Measurements from ENCODE around the gene SMIM22.

SMIM22 gene

DNA sequence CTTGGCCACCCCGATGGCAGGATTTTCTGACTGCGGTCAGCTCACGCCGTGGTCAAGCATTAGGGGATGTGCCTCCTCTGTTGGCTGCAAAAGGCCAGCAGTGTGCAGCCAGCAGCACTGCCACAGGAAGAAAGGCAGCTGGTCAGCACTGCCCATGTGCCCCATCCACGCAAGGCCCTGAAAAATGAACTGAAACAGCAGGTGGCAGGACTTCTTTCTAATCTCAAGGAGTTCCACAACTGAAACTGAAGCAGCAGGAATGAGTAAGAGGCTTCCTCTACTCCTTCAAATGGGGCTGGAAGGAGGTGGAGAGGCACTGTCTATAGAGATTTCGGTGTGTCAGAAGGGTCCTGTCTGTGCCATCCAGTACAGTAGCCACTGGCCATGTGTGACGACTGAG, 31.4 kb upstream of the SMIM22 start:
- TF ChIP-seq GATA3 (IDR thresholded peaks at IDR 0.05; ENCODE audit: low read depth, low read length) (no peak), GATA2 (IDR thresholded peaks at IDR 0.05; ENCODE audit: low read depth, low read length) (no peak)

DNA sequence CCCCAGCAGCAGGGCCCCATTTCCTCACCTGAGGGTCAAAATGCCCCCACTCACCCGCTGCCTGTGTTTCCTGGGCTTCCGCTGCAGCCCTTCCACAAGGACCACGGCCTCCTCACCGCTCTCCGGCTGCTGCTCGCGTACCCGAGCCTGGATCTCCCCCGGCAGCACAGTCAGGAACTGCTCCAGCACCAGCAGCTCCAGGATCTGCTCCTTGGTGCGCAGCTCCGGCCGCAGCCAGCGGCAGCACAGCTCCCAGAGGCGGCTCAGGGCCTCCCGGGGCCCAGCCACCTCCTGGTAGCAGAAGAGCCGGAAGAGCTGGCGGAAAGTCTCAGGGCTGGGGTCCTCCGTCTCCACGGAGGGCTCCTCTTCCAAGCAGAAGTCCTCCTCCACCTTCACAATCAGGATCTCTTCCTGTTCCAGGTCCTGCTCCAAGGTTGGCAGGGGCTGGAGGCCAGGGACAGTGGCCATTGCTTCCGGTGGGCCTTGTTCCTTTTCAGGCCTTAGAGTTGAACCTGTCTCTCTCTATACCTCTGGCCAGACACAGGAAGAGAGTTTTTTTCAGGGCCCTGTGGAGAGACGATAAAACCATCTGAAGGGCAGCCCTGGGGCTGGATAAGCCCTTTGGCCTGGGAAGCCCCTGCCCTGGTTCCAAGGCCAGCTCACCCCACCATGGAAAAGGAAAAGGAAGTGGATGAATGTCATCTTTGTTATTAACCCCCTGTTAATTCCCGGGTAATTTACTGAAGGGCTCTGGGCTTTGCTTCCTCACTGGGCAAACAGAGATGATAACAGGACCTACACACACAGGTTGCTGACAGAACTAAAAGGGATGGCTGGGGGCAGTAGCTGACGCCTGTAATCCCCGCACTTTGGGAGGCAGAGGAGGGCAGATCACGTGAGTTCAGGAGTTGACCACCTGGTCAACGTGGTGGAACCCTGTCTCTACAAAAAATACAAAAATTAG, 29.4 kb upstream of the SMIM22 start:
- TF ChIP-seq GATA3 (IDR thresholded peaks at IDR 0.05; ENCODE audit: low read depth, low read length) (no peak), GATA2 (IDR thresholded peaks at IDR 0.05; ENCODE audit: low read depth, low read length) (no peak)

DNA sequence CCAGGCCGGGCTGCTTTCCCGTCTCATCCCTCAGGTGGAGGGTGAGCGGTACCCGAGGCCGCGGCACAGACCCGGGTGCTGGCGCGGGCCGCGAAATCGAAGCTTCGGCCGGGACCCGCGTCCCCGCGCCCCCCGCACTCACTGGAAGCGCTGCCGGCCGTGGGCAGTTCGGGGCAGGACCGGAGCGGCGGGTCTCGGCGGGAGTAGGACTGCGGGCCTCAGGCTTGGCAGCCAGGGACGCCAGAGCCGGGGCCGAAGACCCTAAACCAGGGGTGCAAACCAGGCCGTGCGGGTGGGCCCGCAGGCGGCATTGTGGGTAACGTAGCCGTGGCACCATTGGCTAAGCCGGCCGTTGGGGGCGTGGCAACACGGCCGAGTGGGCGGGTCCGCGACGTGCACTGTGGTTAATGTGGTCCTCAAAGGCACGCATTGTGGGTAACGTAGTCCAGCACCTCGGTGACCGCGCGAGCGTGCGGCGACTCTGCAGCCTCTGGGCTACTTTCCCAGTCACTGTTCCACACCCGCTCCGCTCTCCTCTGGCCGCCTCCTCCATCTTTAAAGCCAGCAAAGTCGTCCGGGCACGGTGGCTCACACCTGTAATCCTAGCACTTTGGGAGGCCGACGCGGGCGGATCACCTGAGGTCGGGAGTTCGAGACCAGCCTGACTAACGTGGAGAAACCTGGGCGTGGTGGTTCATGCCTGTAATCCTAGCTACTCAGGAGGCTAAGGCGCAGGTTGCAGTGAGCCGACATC, 28.1 kb upstream of the SMIM22 start, which contains the start of gene ZNF500:
TSS of gene ZNF500 (minus strand) at position 288 of the 754 bp plus-strand sequence. CDS start 1,184 bp downstream, outside the sequence.
- TF ChIP-seq GATA3 (IDR thresholded peaks at IDR 0.05; ENCODE audit: low read depth, low read length) (no peak), GATA2 (IDR thresholded peaks at IDR 0.05; ENCODE audit: low read depth, low read length) (no peak)

DNA sequence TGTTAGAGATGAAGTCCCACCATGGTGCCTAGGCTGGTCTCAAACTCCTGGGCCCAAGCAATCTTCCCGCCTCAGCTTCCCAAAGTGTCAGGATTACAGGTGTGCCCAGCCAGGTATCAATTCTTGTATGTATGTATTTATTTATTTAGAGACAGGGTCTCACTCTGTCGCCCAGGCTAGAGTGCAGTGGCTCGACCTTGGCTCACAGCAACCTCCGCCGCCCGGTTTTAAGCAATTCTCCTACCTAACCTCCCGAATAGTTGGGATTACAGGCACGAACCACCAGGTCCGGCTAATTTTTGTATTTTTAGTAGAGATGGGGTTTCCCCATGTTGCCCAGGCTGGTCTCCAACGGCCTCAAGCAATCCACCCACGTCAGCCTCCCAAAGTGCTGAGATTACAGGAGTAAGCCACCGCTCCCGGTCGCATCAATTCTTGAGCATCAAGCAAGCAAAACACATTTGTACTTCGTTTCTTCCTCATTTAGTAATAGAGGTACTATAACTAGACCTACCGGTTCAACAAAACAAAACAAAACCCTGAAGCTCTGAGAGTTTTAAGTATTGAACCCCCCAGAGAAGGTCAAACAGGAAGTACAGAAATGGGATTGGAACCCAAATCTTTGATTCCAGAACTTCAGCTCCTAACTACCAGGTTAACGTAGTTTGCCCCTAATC, 27.2 kb upstream of the SMIM22 start:
- TF ChIP-seq GATA3 (IDR thresholded peaks at IDR 0.05; ENCODE audit: low read depth, low read length), result no peak
- no peak for TF ChIP-seq GATA2 (IDR thresholded peaks at IDR 0.05; ENCODE audit: low read depth, low read length)

DNA sequence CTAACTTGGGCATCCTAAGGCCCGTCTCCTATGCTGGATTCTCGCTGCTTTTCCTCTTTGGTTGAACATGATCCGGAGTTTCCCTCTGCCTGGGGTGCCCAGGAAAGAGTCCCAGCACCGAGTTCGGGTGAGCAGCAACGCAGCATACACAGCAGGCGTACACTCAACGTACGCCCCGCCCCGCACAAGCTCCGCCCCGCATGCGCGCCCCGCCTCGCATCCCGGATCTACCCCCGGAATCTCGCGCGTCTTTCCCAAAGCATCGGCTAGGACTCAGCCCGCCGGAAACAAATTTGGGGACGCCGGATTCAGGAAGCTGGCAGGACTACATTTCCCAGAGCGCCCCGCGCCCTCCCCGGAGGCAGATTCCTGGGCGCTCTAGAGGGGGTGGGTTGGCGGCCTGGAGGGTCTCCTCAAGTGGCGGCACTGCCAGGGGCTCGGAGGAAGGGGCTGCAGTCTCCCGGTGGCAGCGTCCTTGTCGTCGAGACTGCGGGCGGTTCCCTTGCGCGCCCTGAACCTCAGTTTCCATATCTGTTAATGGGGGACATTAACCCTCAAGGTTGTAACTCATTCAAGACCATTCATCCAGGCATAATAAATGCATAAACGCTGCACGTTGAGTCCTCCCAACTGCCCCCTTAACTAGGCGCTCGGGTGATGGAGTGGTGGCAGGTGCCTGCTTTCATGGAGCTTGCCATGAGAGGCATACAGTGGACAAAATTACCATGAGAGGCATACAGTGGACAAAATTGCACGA, 26.4 kb upstream of the SMIM22 start:
- TF ChIP-seq GATA3 (IDR thresholded peaks at IDR 0.05; ENCODE audit: low read depth, low read length) (no peak), GATA2 (IDR thresholded peaks at IDR 0.05; ENCODE audit: low read depth, low read length) (no peak)

DNA sequence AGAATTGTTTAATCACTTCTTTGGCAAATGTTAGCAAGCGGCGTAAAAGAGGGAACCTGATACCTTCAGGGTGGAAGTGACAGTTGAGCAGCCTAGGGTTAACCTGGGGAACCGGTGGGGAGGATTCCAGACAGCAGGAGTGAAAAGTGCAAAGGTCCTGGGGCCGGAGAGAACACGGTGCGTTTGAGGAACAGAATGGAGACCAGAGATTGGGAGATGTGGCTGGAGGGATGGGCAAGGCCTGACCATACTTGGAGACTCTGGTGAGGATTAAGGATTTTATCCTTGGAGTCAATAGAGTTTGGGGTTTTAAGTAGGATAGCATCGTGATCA, 25.9 kb upstream of the SMIM22 start:
- TF ChIP-seq GATA2 (IDR thresholded peaks at IDR 0.05; ENCODE audit: low read depth, low read length) (no peak), GATA3 (IDR thresholded peaks at IDR 0.05; ENCODE audit: low read depth, low read length) (no peak)

DNA sequence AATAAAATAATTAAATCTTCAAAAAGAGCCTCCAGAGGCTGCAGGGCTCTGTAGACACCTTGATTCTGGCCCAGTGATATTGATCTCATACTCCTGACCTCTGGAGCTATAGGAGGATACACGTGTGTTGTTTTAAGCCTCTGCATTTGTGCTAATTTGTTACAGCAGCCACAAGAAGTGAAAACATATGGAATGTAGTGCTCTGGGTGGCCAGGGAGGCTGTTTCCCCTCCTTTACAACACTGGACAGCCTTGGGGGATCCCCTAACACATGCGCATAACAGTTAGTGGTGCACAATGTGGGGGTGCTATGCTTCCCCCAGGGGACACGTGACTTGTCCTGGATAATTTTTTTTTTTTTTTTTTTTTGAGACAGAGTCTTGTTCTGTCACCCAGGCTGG, 23.5 kb upstream of the SMIM22 start:
- TF ChIP-seq GATA2 (IDR thresholded peaks at IDR 0.05; ENCODE audit: low read depth, low read length) (peak; percentile 85), GATA3 (IDR thresholded peaks at IDR 0.05; ENCODE audit: low read depth, low read length) (no peak)

DNA sequence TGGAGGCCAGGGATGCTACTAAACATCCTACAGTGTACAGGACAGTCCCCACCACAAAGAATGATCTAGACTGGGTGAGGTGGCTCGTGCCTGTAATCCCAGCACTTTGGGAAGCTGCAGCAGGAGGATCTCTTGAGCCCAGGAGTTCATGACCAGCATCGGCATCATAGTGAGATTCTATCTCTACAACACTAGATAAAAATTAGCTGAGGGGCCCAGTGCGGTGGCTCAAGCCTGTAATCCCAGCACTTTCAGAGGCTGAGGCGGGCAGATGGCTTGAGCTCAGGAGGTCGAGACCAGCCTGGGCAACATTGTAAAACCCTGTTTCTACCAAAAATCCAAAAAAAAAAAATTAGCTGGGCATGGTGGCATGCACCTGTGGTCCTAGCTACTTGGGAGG, 22.8 kb upstream of the SMIM22 start:
- TF ChIP-seq GATA2 (IDR thresholded peaks at IDR 0.05; ENCODE audit: low read depth, low read length) (no peak), GATA3 (IDR thresholded peaks at IDR 0.05; ENCODE audit: low read depth, low read length) (no peak)

DNA sequence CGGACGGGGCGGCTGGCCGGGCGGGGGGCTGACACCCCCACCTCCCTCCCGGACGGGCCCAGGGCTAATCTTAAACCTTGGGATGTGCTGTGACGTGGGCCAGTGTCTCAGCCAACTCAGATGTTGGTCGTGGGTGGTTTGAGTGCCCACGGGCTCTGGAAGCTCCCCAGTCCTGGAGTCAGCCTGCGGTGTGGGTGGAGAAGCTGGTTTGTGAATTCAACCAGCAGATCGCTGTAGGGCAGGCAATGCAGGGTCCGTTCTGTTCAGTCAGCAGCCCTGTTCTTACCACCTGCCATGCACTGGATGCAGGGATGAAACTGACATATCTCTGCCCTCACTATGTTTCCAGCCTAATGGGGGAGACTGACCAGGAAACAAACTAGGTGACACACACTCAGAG, 20.2 kb upstream of the SMIM22 start:
- TF ChIP-seq GATA2 (IDR thresholded peaks at IDR 0.05; ENCODE audit: low read depth, low read length) (no peak), GATA3 (IDR thresholded peaks at IDR 0.05; ENCODE audit: low read depth, low read length) (no peak)

DNA sequence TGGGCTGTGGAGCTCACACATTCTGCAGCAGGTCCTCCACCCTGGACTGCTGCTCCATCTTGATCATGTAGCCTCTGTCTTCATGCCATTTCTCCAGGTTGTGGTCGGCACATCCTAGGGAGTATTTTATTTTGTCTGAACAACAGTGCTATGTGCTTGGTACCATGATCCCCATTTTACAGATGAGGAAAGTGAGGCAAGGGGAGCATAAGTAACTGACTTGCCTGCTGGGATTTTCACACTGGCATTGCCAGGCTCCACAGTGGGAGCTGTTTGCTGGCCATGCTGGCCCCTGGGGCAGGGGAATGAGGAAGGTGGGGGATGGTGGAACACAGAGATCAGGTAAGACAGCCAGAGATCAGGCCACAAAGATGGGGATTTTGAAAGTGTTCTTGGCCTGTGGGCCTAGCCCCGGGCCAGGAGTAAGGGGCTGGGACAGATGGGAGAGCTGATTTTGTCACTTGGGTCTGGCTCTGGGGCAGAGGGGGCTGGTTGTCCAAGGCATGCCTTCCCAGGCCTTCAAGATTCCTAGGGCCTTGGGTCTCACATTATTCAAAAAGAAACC, 18.9 kb upstream of the SMIM22 start:
- TF ChIP-seq GATA3 (IDR thresholded peaks at IDR 0.05; ENCODE audit: low read depth, low read length) (no peak), GATA2 (IDR thresholded peaks at IDR 0.05; ENCODE audit: low read depth, low read length) (no peak)

DNA sequence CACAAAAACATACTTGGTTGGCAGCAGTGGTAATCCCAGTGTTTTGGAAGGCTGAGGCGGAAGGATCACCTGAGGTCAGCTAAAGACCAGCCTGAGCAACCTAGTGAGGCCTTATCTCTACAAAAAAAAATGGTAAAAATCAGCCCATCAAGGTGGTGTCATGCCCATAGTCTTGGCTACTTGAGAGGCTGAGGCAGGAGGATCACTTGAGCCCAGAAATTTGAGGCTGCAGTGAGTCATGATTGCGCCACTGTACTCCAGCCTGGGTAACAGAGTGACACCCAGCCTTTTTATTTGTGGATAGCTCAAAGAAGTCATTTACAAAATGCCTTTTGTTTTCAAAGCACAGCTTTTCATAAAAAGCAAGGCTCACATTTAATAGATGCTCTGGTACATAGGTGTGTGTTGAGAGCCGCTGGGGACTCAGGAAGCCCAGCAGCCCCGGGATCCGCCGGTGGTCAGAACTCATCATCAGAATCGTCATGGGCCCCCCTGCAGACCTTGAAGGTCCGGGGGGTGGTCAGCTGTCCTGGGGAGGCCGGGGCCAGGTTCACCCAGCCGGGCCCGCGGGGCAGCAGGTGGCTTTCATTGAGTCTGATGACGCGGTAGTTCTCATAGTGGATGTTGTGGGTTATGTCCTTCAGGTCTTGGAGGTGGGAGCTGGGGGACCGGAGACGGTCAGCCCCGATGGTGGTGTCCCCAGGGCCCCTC, 17.7 kb upstream of the SMIM22 start:
- TF ChIP-seq GATA2 (IDR thresholded peaks at IDR 0.05; ENCODE audit: low read depth, low read length) (no peak), GATA3 (IDR thresholded peaks at IDR 0.05; ENCODE audit: low read depth, low read length) (no peak)

DNA sequence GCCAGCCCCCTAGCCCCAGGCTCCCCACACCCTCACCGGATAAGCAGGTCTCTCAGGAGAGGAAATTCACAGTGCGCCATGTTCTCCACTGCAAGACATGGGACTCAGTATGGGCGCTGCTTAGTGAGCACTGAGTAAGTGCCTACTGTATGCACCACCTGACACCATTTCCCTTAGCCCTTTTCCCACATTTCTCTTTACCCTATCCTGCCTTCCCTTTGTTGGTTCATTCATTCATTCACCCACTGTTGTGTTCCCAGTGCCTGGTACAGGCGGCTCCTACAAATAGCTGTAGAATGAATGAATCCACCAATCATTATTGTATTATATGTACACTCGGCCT, 17.1 kb upstream of the SMIM22 start:
- TF ChIP-seq GATA2 (IDR thresholded peaks at IDR 0.05; ENCODE audit: low read depth, low read length) (no peak), GATA3 (IDR thresholded peaks at IDR 0.05; ENCODE audit: low read depth, low read length) (no peak)

DNA sequence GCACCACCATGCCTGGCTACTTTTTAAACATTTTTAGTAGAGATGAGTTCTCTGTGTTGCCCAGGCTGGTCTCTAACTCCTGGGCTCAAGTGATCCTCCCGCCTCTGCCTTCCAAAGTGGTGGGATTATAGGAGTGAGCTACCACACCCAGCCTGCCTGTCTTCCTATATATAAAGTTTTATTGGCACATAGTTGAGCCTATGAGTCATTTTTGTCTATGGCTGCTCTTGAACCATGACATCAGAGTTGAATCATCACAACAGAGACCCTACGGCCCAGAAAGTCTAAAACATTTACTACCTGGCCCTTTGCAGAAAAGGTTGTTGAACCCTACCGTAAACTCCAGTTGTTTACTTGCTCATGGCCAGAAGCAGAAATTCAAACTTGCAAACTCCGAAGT, 14.9 kb upstream of the SMIM22 start:
- TF ChIP-seq GATA2 (IDR thresholded peaks at IDR 0.05; ENCODE audit: low read depth, low read length) (no peak), GATA3 (IDR thresholded peaks at IDR 0.05; ENCODE audit: low read depth, low read length) (no peak)

Measured in SH-SY5Y (cell line).